Keratinocyte (primary cell): ENCODE data around the gene EFR3B. TPM values are rescaled to one million over a fixed set of nuclear protein-coding genes. Genes with fewer than 3 reads are reported as not detected.

Experiments used
- DNase-seq: peaks from one replicate; pipeline ENCODE4 v3.0.0-alpha.2; 2011; ENCODE audit warnings: low read depth, missing footprints, low spot score
- FAIRE-seq: peaks from 2 replicates; lab custom pipeline; 2011; peaks lifted over from hg19 to GRCh38; lab: Jason Lieb, UNC
- H2AFZ ChIP-seq: 2 replicates; pipeline ENCODE4 v1.6.0; 2012; ENCODE audit warnings: low read length, control low read depth, inconsistent platforms; ENCODE audit not compliant: control insufficient read depth
- H3K27ac ChIP-seq: 2 replicates; pipeline ENCODE4 v1.5.1; 2011; ENCODE audit warnings: low read length; ENCODE audit not compliant: control insufficient read depth, insufficient read depth
- H3K27me3 ChIP-seq: 3 replicates; pipeline ENCODE4 v1.6.0; 2011; ENCODE audit warnings: low read length; ENCODE audit not compliant: control insufficient read depth, insufficient read depth; ENCODE audit errors: extremely low read depth
- H3K36me3 ChIP-seq, 2 experiments: 2 replicates in 1 of 2; 3 replicates in 1 of 2; pipeline ENCODE4 v1.5.1; 2011; ENCODE audit warnings: low read length in 2 of 2, mild to moderate bottlenecking in 1 of 2; ENCODE audit not compliant: control insufficient read depth in 2 of 2, insufficient read depth in 2 of 2; ENCODE audit errors: extremely low read depth in 1 of 2
- H3K4me1 ChIP-seq: 3 replicates; pipeline ENCODE4 v1.5.1; 2011; ENCODE audit warnings: low read length; ENCODE audit not compliant: control insufficient read depth, insufficient read depth; ENCODE audit errors: extremely low read depth
- H3K4me2 ChIP-seq: 3 replicates; pipeline ENCODE4 v1.6.0; 2011; ENCODE audit warnings: low read depth, low read length; ENCODE audit not compliant: control insufficient read depth, insufficient read depth; ENCODE audit errors: extremely low read depth
- H3K4me3 ChIP-seq, 3 experiments: fragments of 200-600 bp in 1 of 3; sonication (generic) in 1 of 3; 2 replicates in 2 of 3; 3 replicates in 1 of 3; pipeline ENCODE4 v1.5.1; 2011 to 2016; ENCODE audit warnings: low read length in 3 of 3, mild to moderate bottlenecking in 3 of 3, control low read depth in 2 of 3, inconsistent platforms in 1 of 3, low read depth in 1 of 3, mixed read lengths in 1 of 3, mixed run types in 1 of 3, moderate library complexity in 1 of 3; ENCODE audit not compliant: control insufficient read depth in 2 of 3, insufficient read depth in 2 of 3; ENCODE audit errors: extremely low read depth in 1 of 3
- H3K79me2 ChIP-seq: 2 replicates; pipeline ENCODE4 v1.6.0; 2012; ENCODE audit warnings: low read length; ENCODE audit not compliant: control insufficient read depth, insufficient read depth
- H3K9ac ChIP-seq: 3 replicates; pipeline ENCODE4 v1.6.0; 2011; ENCODE audit warnings: low read length; ENCODE audit not compliant: control insufficient read depth, insufficient read depth; ENCODE audit errors: extremely low read depth
- H3K9me1 ChIP-seq: 3 replicates; pipeline ENCODE4 v1.6.0; 2011; ENCODE audit warnings: low read length; ENCODE audit not compliant: control insufficient read depth, insufficient read depth; ENCODE audit errors: extremely low read depth
- H3K9me3 ChIP-seq: 2 replicates; pipeline ENCODE4 v1.5.1; 2012; ENCODE audit warnings: low read depth, low read length; ENCODE audit not compliant: control insufficient read depth
- H4K20me1 ChIP-seq: 3 replicates; pipeline ENCODE4 v1.6.0; 2011; ENCODE audit warnings: low read length; ENCODE audit not compliant: control insufficient read depth, insufficient read depth; ENCODE audit errors: extremely low read depth
- EZH2 ChIP-seq: IDR thresholded peaks from one replicate; pipeline ENCODE4 v1.6.1; 2012; ENCODE audit warnings: inconsistent platforms, mild to moderate bottlenecking, low read length, moderate library complexity
- dilution Hi-C: fragments of 300-500 bp; cut with MboI; formaldehyde crosslinking; loops from one replicate; pipeline ENCODE4 v1.7.0; 2020; ENCODE audit warnings: low sequenced_read_pairs; ENCODE audit not compliant: extremely low pct_ligation_motif_present
- polyA plus RNA-seq, 5 experiments: library from polyadenylated mRNA; depleted of rRNA in 3 of 5; stranded (reverse) in 3 of 5; stranded (forward) in 1 of 5; unstranded in 1 of 5; fragments of >200 nt; gene quantifications; 1 replicate in 1 of 5; 2 replicates in 3 of 5; 3 replicates in 1 of 5; pipeline versions ENCODE4 v1.2.1 to v1.2.3, GENCODE V29; 2011 to 2012; ENCODE audit warnings: missing spikeins in 2 of 5, low read depth in 1 of 5, low replicate concordance in 1 of 5
- TF ChIP-seq, protein P1 (sequence below), 3 experiments: IDR thresholded peaks in 1 of 3; conservative IDR thresholded peaks in 1 of 3; optimal IDR thresholded peaks in 1 of 3; 2 replicates in 2 of 3; 3 replicates in 1 of 3; pipeline versions ENCODE3 to v1.5.1; 2011; ENCODE audit warnings: low read length in 3 of 3, mild to moderate bottlenecking in 3 of 3, moderate library complexity in 2 of 3, control low read depth in 1 of 3, inconsistent platforms in 1 of 3; ENCODE audit not compliant: insufficient read depth in 2 of 3; ENCODE audit errors: extremely low read depth in 1 of 3

EFR3B gene
- polyA plus RNA-seq, 1 donor (not counting 4 experiments of a cell fraction or from before 2014, with no cell fraction given), result 0.09 TPM

DNA sequence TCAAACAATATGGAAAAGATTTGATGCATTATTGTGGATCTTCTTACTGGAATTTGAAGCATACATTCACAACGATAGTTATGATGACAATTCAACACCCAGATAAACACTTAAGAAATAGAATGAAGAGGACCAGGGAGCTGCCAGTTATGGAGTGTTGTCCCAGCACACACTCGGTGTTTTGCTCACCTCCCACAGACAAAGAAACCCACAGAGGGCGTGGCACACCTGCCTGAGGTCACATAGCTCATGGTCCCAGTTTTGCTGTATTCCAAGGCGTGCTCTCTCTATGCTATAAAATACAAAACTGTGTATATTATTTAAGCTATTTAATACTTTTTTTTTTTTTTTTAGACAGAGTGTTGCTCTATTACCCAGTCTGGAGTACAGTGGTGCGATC is 31.1 kb downstream of the EFR3B start:
- peaks cover 2% of the 10 kb centered on the region for H3K4me1 ChIP-seq
- H3K4me2 ChIP-seq, result no peak overlapping the region
- no peak for TF ChIP-seq EZH2
- TF ChIP-seq, protein P1, sequence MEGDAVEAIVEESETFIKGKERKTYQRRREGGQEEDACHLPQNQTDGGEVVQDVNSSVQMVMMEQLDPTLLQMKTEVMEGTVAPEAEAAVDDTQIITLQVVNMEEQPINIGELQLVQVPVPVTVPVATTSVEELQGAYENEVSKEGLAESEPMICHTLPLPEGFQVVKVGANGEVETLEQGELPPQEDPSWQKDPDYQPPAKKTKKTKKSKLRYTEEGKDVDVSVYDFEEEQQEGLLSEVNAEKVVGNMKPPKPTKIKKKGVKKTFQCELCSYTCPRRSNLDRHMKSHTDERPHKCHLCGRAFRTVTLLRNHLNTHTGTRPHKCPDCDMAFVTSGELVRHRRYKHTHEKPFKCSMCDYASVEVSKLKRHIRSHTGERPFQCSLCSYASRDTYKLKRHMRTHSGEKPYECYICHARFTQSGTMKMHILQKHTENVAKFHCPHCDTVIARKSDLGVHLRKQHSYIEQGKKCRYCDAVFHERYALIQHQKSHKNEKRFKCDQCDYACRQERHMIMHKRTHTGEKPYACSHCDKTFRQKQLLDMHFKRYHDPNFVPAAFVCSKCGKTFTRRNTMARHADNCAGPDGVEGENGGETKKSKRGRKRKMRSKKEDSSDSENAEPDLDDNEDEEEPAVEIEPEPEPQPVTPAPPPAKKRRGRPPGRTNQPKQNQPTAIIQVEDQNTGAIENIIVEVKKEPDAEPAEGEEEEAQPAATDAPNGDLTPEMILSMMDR (optimal IDR thresholded peaks at IDR 0.05 in 1 of 3, IDR thresholded peaks at IDR 0.05 in 1 of 3, conservative IDR thresholded peaks at IDR 0.05 in 1 of 3; ENCODE audit: extremely low read depth in 1 of 3, insufficient read depth in 2 of 3, low read length in 3 of 3), result no peak
- peaks cover 5% of the 10 kb centered on the region for H4K20me1 ChIP-seq
- no peak overlapping the region for H3K27ac ChIP-seq
- H3K9ac ChIP-seq, result no peak overlapping the region
- no peak overlapping the region for H3K4me3 ChIP-seq
- peaks cover 50% of the 10 kb centered on the region for H3K27me3 ChIP-seq
- no peaks in the 10 kb centered on the region for H3K9me3 ChIP-seq
- H2AFZ ChIP-seq, result no peak overlapping the region
- dilution Hi-C loops, result no loop called here
- FAIRE-seq, result no peak
- no peak for DNase-seq
- no peaks in the 10 kb centered on the region for H3K79me2 ChIP-seq
- no peaks in the 10 kb centered on the region for H3K9me1 ChIP-seq
- no peaks in the 10 kb centered on the region for H3K36me3 ChIP-seq

DNA sequence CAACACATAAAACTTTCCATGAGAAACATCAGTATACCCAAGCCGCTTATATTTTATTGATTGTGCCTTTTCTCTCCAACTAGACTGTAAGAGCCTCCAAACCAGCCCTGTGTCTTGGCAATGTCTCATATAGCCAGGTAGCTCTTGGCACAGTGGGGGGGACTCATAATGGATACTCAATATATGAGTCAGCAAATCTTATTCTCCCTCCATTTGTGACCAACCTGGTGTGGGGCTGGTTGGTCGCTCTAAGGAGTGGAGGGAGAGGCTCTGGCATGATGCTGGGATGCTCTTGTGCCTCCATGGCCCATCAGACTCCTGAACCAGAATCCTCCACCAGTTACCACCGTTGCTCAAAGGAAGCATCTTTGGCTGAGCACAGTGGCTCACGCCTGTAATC is 32.0 kb downstream of the EFR3B start:
- Histone ChIP-seq H2AFZ (no peak overlapping the region), H3K4me3 (no peak overlapping the region), H3K4me2 (no peak overlapping the region), H3K27me3 (peaks cover 52% of the 10 kb centered on the region), H3K9me3 (no peaks in the 10 kb centered on the region), H3K36me3 (no peaks in the 10 kb centered on the region), H3K9me1 (no peaks in the 10 kb centered on the region), H3K79me2 (no peaks in the 10 kb centered on the region), H4K20me1 (peaks cover 6% of the 10 kb centered on the region), H3K9ac (no peak overlapping the region), H3K27ac (no peak overlapping the region), H3K4me1 (peaks cover 11% of the 10 kb centered on the region)
- dilution Hi-C loops, result no loop called here
- FAIRE-seq, result no peak
- no peak for TF ChIP-seq EZH2
- TF ChIP-seq, protein P1 (optimal IDR thresholded peaks at IDR 0.05 in 1 of 3, IDR thresholded peaks at IDR 0.05 in 1 of 3, conservative IDR thresholded peaks at IDR 0.05 in 1 of 3; ENCODE audit: extremely low read depth in 1 of 3, insufficient read depth in 2 of 3, low read length in 3 of 3), result no peak
- DNase-seq, result no peak
